ENCODE results near the gene IDH1. TPM values are rescaled to one million over a fixed set of nuclear protein-coding genes. Genes with fewer than 3 reads are reported as not detected.

Gene IDH1
- 10 to 100 TPM; 45.7 to 68.6 (median 57.7) TPM for total RNA-seq

DNA sequence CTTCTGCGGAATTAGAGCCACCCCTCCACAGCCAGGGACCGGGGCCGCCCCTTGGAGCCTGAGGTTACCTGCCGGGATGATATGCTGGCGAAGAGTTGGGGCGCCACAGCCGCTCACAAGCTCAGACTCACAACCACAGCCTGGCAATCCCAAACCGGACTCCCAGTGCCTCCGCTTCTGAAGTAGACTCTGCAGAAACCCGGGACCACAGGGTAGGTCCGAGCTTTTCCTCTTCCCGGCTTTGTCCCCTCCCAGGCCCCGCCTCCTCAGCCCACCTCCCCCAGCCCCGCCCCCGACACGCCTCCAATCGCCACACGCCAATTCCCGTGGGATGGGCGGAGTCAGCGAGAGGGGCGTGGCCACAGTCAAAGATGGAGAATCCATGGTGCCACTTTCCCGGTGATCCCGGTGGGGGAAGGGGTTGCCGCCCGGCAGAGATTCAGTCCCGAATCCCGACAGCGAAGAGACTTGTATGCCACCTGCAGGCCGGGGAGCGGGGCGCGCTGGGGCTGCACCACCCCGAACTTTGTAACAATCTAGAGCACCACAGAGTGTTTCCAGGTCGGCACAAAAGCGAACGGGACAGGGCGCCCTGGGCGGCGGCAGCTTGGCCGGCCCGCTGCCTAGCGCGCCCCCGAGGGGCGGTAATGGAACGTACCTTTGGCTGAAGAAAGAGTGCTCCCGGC lies at the start of gene IDH1:
Gene IDH1, minus strand, starts transcription at position 201 of the 686 bp plus-strand sequence. CDS start 3,520 bp downstream, outside the sequence.
- H3K9me3 ChIP-seq = no peaks in the 10 kb centered on the region
- H3K36me3 ChIP-seq = peaks cover 0 to 12% (median 0%) of the 10 kb centered on the region in 3 donors
- H3K4me1 ChIP-seq = peaks cover 0 to 43% (median 15%) of the 10 kb centered on the region in 4 donors
- TF ChIP-seq, protein P1, sequence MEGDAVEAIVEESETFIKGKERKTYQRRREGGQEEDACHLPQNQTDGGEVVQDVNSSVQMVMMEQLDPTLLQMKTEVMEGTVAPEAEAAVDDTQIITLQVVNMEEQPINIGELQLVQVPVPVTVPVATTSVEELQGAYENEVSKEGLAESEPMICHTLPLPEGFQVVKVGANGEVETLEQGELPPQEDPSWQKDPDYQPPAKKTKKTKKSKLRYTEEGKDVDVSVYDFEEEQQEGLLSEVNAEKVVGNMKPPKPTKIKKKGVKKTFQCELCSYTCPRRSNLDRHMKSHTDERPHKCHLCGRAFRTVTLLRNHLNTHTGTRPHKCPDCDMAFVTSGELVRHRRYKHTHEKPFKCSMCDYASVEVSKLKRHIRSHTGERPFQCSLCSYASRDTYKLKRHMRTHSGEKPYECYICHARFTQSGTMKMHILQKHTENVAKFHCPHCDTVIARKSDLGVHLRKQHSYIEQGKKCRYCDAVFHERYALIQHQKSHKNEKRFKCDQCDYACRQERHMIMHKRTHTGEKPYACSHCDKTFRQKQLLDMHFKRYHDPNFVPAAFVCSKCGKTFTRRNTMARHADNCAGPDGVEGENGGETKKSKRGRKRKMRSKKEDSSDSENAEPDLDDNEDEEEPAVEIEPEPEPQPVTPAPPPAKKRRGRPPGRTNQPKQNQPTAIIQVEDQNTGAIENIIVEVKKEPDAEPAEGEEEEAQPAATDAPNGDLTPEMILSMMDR (IDR thresholded peaks at IDR 0.05) = peak; percentile 23 to 59 (median 27)
- peak; percentile 31 to 62 for TF ChIP-seq POLR2A (IDR thresholded peaks at IDR 0.05)
- TF ChIP-seq EP300 (IDR thresholded peaks at IDR 0.05) = peak; percentile 51 to 70
- peak; percentile 99 to 100 for DNase-seq (ENCODE audit: low spot score in 2 of 2)
- peak within 1 kb of the TSS; percentile 60 to 88 (median 76) for H3K4me3 ChIP-seq
- WGBS, 2 donors = 0% methylated on average over 41 to 46 of the region's 48 CpGs
- H3K27ac ChIP-seq = peak within 1 kb of the TSS; percentile 67 to 85 (median 77)
- no peaks in the 10 kb centered on the region for H3K27me3 ChIP-seq

DNA sequence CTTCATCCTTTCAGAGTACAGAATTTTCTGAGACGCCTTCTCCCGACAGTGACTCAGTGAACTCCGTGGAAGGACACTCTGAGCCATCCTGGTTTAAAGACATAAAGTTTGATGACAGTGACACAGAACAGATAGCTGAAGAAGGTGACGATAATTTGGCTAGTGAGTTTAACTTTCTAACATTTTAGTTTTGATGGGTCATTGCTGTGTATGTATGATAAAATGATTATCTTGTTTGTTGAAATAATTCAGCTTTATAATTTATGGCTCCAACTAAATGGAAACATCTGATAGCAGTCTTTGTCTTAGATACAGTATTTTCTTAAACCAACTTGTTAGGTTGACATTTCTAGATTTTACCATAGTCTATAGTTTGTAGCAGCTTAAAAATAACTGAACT lies 49.3 kb upstream of the IDH1 start:
- no peaks in the 10 kb centered on the region for H3K27me3 ChIP-seq
- peaks cover 0 to 83% (median 12%) of the 10 kb centered on the region in 3 donors for H3K36me3 ChIP-seq
- DNase-seq (ENCODE audit: low spot score in 2 of 2) = no peak
- H3K27ac ChIP-seq = no peak overlapping the region
- H3K9me3 ChIP-seq = no peaks in the 10 kb centered on the region
- no peaks in the 10 kb centered on the region for H3K4me1 ChIP-seq
- H3K4me3 ChIP-seq = no peak overlapping the region
- WGBS, 2 donors = 89 to 94% methylated on average over 4 of the region's 4 CpGs
- no peak for TF ChIP-seq POLR2A (IDR thresholded peaks at IDR 0.05)
- TF ChIP-seq EP300 (IDR thresholded peaks at IDR 0.05) = no peak
- TF ChIP-seq, protein P1 (IDR thresholded peaks at IDR 0.05) = no peak

DNA sequence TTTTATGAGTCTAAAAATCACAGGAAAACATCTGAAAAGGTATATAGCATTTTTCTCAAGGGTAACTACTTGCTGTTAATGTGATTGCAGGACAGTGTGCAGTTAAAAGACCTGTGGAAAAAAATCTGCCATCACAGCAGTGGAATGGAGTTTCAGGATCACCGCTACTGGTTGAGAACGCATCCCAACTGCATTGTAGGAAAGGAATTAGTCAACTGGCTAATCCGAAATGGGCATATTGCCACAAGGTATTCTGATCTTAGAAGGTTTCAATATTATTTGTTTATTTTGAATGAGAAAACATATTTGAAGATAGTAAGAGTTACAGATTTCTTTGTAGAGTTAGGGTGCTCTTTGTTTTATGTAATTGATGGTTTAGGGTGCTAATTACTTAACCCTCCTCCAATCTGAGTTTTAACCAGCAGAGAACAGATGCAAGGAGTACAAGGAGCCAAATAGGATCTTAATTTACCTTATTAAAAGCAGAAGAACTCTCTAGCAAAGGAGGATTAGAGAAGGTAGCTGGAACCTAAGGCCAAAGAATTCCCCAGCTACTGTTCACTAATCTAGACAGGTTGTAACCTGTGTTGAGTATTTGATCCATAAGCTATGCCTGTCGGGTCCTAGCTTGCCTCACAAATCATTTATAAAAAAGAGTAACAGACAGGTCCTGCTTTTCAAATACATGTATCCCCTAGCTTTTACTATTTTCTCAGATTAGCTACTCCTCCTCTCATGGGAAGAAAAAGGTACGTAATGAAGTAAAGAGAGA lies 46.2 kb upstream of the IDH1 start:
- Histone ChIP-seq H3K36me3 (peaks cover 0 to 81% (median 12%) of the 10 kb centered on the region in 3 donors), H3K4me3 (no peak overlapping the region), H3K9me3 (no peaks in the 10 kb centered on the region), H3K27ac (no peak overlapping the region), H3K27me3 (no peaks in the 10 kb centered on the region), H3K4me1 (no peaks in the 10 kb centered on the region)
- 94 to 97% methylated on average over 5 of the region's 5 CpGs for WGBS, 2 donors
- DNase-seq (ENCODE audit: low spot score in 2 of 2) = no peak
- TF ChIP-seq EP300 (IDR thresholded peaks at IDR 0.05) (no peak), POLR2A (IDR thresholded peaks at IDR 0.05) (no peak)
- TF ChIP-seq, protein P1 (IDR thresholded peaks at IDR 0.05) = no peak

DNA sequence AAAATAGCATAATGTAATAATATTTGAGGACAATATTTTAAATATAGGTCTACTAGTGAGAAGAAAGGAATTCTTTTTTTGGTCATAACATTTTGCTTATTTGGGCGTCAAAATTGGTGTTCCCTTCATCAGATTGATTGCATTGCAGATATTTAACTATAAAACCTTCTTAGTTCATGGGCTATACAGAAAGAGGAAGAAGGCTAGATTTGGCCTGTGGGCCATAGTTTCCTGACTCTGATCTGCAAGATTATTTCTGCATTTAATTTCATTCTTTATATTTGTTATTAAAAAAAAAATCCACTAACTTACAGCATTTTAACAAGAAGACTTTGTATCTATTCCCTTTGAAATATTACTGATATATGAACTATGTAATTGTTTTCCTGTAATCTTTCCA lies 43.1 kb upstream of the IDH1 start:
- WGBS, 2 donors = 87 to 90% methylated on average over 1 of the region's 1 CpG
- Histone ChIP-seq H3K27ac (no peak overlapping the region), H3K27me3 (no peaks in the 10 kb centered on the region), H3K4me1 (peaks cover 0 to 6% (median 0%) of the 10 kb centered on the region in 4 donors), H3K4me3 (no peak overlapping the region), H3K9me3 (no peaks in the 10 kb centered on the region), H3K36me3 (peaks cover 0 to 72% (median 7%) of the 10 kb centered on the region in 3 donors)
- TF ChIP-seq EP300 (IDR thresholded peaks at IDR 0.05) (no peak), POLR2A (IDR thresholded peaks at IDR 0.05) (no peak)
- TF ChIP-seq, protein P1 (IDR thresholded peaks at IDR 0.05) = no peak
- no peak for DNase-seq (ENCODE audit: low spot score in 2 of 2)

DNA sequence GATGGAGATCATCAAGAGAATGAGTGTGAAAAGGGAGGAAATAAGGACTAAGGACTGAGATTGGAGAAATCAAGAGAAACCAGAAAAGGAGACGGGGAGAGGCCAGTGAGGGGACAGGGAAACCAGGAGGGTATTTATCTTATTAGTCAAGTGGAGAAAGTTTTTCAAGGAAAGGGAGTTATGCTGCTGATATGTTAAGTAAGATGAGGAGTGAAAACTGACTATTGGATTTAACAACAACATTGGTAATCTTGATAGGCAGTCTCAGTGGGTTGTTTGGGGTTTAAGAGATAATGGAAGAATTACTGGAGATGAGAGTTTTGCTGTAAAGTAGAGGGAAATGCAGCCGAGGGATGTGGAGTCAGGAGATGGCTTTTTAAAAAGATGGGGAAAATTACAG lies 41.7 kb upstream of the IDH1 start:
- no peak overlapping the region for H3K4me3 ChIP-seq
- peaks cover 0 to 6% (median 0%) of the 10 kb centered on the region in 4 donors for H3K4me1 ChIP-seq
- no peak overlapping the region for H3K27ac ChIP-seq
- peaks cover 0 to 67% (median 4%) of the 10 kb centered on the region in 3 donors for H3K36me3 ChIP-seq
- 92 to 96% methylated on average over 2 of the region's 2 CpGs for WGBS, 2 donors
- DNase-seq (ENCODE audit: low spot score in 2 of 2) = no peak
- H3K9me3 ChIP-seq = no peaks in the 10 kb centered on the region
- TF ChIP-seq POLR2A (IDR thresholded peaks at IDR 0.05) (no peak), EP300 (IDR thresholded peaks at IDR 0.05) (no peak)
- TF ChIP-seq, protein P1 (IDR thresholded peaks at IDR 0.05) = no peak
- no peaks in the 10 kb centered on the region for H3K27me3 ChIP-seq

Measured in tibial nerve (tissue), 4 donors.